ENCODE measurements around the gene MAN1B1.
A peak's percentile ranks its signal among the peaks of the same experiment; 100 is the strongest.
"Not testable (repeated sequence)": the region's sequence is repeated elsewhere in the genome, so short reads cannot be mapped to it uniquely, and the experiment has no call there.

MAN1B1 gene

GRCh38 chr9:137052998-137053943 is 33.5 kb upstream of the MAN1B1 start:
- DNase-seq (ENCODE audit: low read depth in 1 of 2, low spot score in 1 of 2), result no peak

- no peak for DNase-seq (ENCODE audit: low read depth in 1 of 2, low spot score in 1 of 2)
Observed at GRCh38 chr9:137053944-137054931, 32.5 kb upstream of the MAN1B1 start, which contains the start of gene ENTPD2. ENTPD2 (minus strand) TSS chr9:137054061; CDS start chr9:137053997, 64 bp downstream.

GRCh38 chr9:137054932-137055384 is 31.8 kb upstream of the MAN1B1 start:
- no peak for DNase-seq (ENCODE audit: low read depth in 1 of 2, low spot score in 1 of 2)

GRCh38 chr9:137055385-137056364 is 31.1 kb upstream of the MAN1B1 start:
- no peak for DNase-seq (ENCODE audit: low read depth in 1 of 2, low spot score in 1 of 2)

- DNase-seq (ENCODE audit: low read depth in 1 of 2, low spot score in 1 of 2), result no peak
Observed at GRCh38 chr9:137056739-137057415, 29.9 kb upstream of the MAN1B1 start.

- no peak for DNase-seq (ENCODE audit: low read depth in 1 of 2, low spot score in 1 of 2)
Observed at GRCh38 chr9:137057545-137057944, 29.2 kb upstream of the MAN1B1 start.

- DNase-seq (ENCODE audit: low read depth in 1 of 2, low spot score in 1 of 2), result no peak
Observed at GRCh38 chr9:137058521-137059234, 28.1 kb upstream of the MAN1B1 start.

- DNase-seq (ENCODE audit: low read depth in 1 of 2, low spot score in 1 of 2), result no peak
Observed at GRCh38 chr9:137062384-137062783, 24.4 kb upstream of the MAN1B1 start.

- DNase-seq (ENCODE audit: low read depth in 1 of 2, low spot score in 1 of 2), result not testable (repeated sequence)
Observed at GRCh38 chr9:137062798-137063197, 24.0 kb upstream of the MAN1B1 start.

GRCh38 chr9:137063311-137064026 is 23.3 kb upstream of the MAN1B1 start:
- no peak for DNase-seq (ENCODE audit: low read depth in 1 of 2, low spot score in 1 of 2)

GRCh38 chr9:137064027-137064879 is 22.5 kb upstream of the MAN1B1 start:
- DNase-seq (ENCODE audit: low read depth in 1 of 2, low spot score in 1 of 2), result peak; percentile 31 to 59

GRCh38 chr9:137064880-137065164 is 22.0 kb upstream of the MAN1B1 start:
- DNase-seq (ENCODE audit: low read depth in 1 of 2, low spot score in 1 of 2), result no peak

- DNase-seq (ENCODE audit: low read depth in 1 of 2, low spot score in 1 of 2), result no peak
Observed at GRCh38 chr9:137065336-137065967, 21.3 kb upstream of the MAN1B1 start.

- no peak for DNase-seq (ENCODE audit: low read depth in 1 of 2, low spot score in 1 of 2)
Observed at GRCh38 chr9:137066096-137066861, 20.5 kb upstream of the MAN1B1 start.

- DNase-seq (ENCODE audit: low read depth in 1 of 2, low spot score in 1 of 2), result peak; percentile 74
Observed at GRCh38 chr9:137067860-137068538, 18.8 kb upstream of the MAN1B1 start.
